HEK293 (cell line): ENCODE results near the gene ATP2A3.

Experiments used
- AEBP2 ChIP-seq: fragments of 450-650 bp; formaldehyde crosslinking; IDR thresholded peaks from 2 replicates; pipeline ENCODE4 v1.5.1; 2016; ENCODE audit warnings: missing biosample characterization, missing genetic modification characterization, borderline replicate concordance
- FEZF1 ChIP-seq: fragments of 450-650 bp; formaldehyde crosslinking; IDR thresholded peaks from 2 replicates; pipeline ENCODE4 v1.5.1; 2016; ENCODE audit warnings: missing biosample characterization, missing genetic modification characterization
- GFI1B ChIP-seq: fragments of 450-650 bp; formaldehyde crosslinking; IDR thresholded peaks from 2 replicates; pipeline ENCODE4 v1.5.1; 2016; ENCODE audit warnings: missing biosample characterization, missing genetic modification characterization
- HOXA7 ChIP-seq: sonication (generic); formaldehyde crosslinking; IDR thresholded peaks from 2 replicates; pipeline ENCODE4 v1.8.1; 2022; ENCODE audit warnings: missing genetic modification reagents, borderline replicate concordance
- MYNN ChIP-seq: fragments of 450-650 bp; formaldehyde crosslinking; IDR thresholded peaks from 2 replicates; pipeline ENCODE4 v1.5.1; 2016; ENCODE audit warnings: missing biosample characterization, missing genetic modification characterization, borderline replicate concordance
- MZF1 ChIP-seq: fragments of 450-650 bp; formaldehyde crosslinking; IDR thresholded peaks from 2 replicates; pipeline ENCODE4 v1.5.1; 2017; ENCODE audit warnings: missing biosample characterization, missing genetic modification characterization, borderline replicate concordance
- RBAK ChIP-seq: fragments of 450-650 bp; formaldehyde crosslinking; IDR thresholded peaks from 2 replicates; pipeline ENCODE4 v1.5.1; 2016; ENCODE audit warnings: missing biosample characterization, missing genetic modification characterization
- REST ChIP-seq: fragments of 450-650 bp; formaldehyde crosslinking; IDR thresholded peaks from 2 replicates; pipeline ENCODE4 v1.5.1; 2016; ENCODE audit warnings: missing biosample characterization, missing genetic modification characterization
- SCRT2 ChIP-seq: fragments of 450-650 bp; formaldehyde crosslinking; IDR thresholded peaks from 2 replicates; pipeline ENCODE4 v1.5.1; 2016; ENCODE audit warnings: missing biosample characterization, missing genetic modification characterization
- SP2 ChIP-seq: fragments of 450-650 bp; formaldehyde crosslinking; IDR thresholded peaks from 2 replicates; pipeline ENCODE4 v1.5.1; 2016; ENCODE audit warnings: missing biosample characterization, missing genetic modification characterization
- ZBTB1 ChIP-seq: fragments of 450-650 bp; formaldehyde crosslinking; IDR thresholded peaks from 2 replicates; pipeline ENCODE4 v1.5.1; 2016; ENCODE audit warnings: missing biosample characterization, missing genetic modification characterization
- ZBTB20 ChIP-seq: fragments of 450-650 bp; formaldehyde crosslinking; IDR thresholded peaks from 2 replicates; pipeline ENCODE4 v1.5.1; 2016; ENCODE audit warnings: missing biosample characterization, missing genetic modification characterization
- ZNF155 ChIP-seq: fragments of 450-650 bp; formaldehyde crosslinking; IDR thresholded peaks from 2 replicates; pipeline ENCODE4 v1.5.1; 2016; ENCODE audit warnings: missing biosample characterization, missing genetic modification characterization
- ZNF214 ChIP-seq: fragments of 450-650 bp; formaldehyde crosslinking; IDR thresholded peaks from 2 replicates; pipeline ENCODE4 v1.5.1; 2017; ENCODE audit warnings: missing biosample characterization, mild to moderate bottlenecking, missing genetic modification characterization, borderline replicate concordance
- ZNF23 ChIP-seq: fragments of 450-650 bp; formaldehyde crosslinking; IDR thresholded peaks from 2 replicates; pipeline ENCODE4 v1.5.1; 2016; ENCODE audit warnings: missing biosample characterization, missing genetic modification characterization, borderline replicate concordance
- ZNF37A ChIP-seq: fragments of 450-650 bp; IDR thresholded peaks from 2 replicates; pipeline ENCODE4 v1.5.1; 2018; ENCODE audit warnings: missing biosample characterization, missing genetic modification characterization
- ZNF48 ChIP-seq: fragments of 450-650 bp; formaldehyde crosslinking; IDR thresholded peaks from 2 replicates; pipeline ENCODE4 v1.5.1; 2016; ENCODE audit warnings: missing biosample characterization, missing genetic modification characterization
- ZNF501 ChIP-seq: fragments of 450-650 bp; formaldehyde crosslinking; IDR thresholded peaks from 2 replicates; pipeline ENCODE4 v1.5.1; 2016; ENCODE audit warnings: missing biosample characterization, missing genetic modification characterization
- ZNF561 ChIP-seq: fragments of 450-650 bp; IDR thresholded peaks from 2 replicates; pipeline ENCODE4 v1.5.1; 2018; ENCODE audit warnings: missing biosample characterization, missing genetic modification characterization, borderline replicate concordance
- ZNF600 ChIP-seq: fragments of 450-650 bp; formaldehyde crosslinking; IDR thresholded peaks from 2 replicates; pipeline ENCODE4 v1.5.1; 2016; ENCODE audit warnings: missing biosample characterization, missing genetic modification characterization
- ZNF623 ChIP-seq: fragments of 450-650 bp; formaldehyde crosslinking; IDR thresholded peaks from 2 replicates; pipeline ENCODE4 v1.5.1; 2016; ENCODE audit warnings: missing biosample characterization, missing genetic modification characterization
- ZNF629 ChIP-seq: fragments of 450-650 bp; formaldehyde crosslinking; IDR thresholded peaks from 2 replicates; pipeline ENCODE4 v1.5.1; 2017; ENCODE audit warnings: missing biosample characterization, missing genetic modification characterization
- ZNF664 ChIP-seq: fragments of 450-650 bp; formaldehyde crosslinking; IDR thresholded peaks from 2 replicates; pipeline ENCODE4 v1.5.1; 2016; ENCODE audit warnings: missing biosample characterization, missing genetic modification characterization
- ZNF792 ChIP-seq: fragments of 450-650 bp; formaldehyde crosslinking; IDR thresholded peaks from 2 replicates; pipeline ENCODE4 v1.5.1; 2016; ENCODE audit warnings: missing biosample characterization, missing genetic modification characterization
- TF ChIP-seq, protein P1 (sequence below): fragments of 450-650 bp; formaldehyde crosslinking; IDR thresholded peaks from 2 replicates; pipeline ENCODE4 v1.5.1; 2016; ENCODE audit warnings: missing biosample characterization, missing genetic modification characterization
- TF ChIP-seq, protein P2 (sequence below): fragments of 450-650 bp; formaldehyde crosslinking; IDR thresholded peaks from 2 replicates; pipeline ENCODE4 v1.5.1; 2016; ENCODE audit warnings: missing biosample characterization, missing genetic modification characterization
- TF ChIP-seq, protein P3 (sequence below): fragments of 450-650 bp; formaldehyde crosslinking; IDR thresholded peaks from 2 replicates; pipeline ENCODE4 v1.5.1; 2016; ENCODE audit warnings: missing biosample characterization, missing genetic modification characterization, borderline replicate concordance

Gene ATP2A3

DNA sequence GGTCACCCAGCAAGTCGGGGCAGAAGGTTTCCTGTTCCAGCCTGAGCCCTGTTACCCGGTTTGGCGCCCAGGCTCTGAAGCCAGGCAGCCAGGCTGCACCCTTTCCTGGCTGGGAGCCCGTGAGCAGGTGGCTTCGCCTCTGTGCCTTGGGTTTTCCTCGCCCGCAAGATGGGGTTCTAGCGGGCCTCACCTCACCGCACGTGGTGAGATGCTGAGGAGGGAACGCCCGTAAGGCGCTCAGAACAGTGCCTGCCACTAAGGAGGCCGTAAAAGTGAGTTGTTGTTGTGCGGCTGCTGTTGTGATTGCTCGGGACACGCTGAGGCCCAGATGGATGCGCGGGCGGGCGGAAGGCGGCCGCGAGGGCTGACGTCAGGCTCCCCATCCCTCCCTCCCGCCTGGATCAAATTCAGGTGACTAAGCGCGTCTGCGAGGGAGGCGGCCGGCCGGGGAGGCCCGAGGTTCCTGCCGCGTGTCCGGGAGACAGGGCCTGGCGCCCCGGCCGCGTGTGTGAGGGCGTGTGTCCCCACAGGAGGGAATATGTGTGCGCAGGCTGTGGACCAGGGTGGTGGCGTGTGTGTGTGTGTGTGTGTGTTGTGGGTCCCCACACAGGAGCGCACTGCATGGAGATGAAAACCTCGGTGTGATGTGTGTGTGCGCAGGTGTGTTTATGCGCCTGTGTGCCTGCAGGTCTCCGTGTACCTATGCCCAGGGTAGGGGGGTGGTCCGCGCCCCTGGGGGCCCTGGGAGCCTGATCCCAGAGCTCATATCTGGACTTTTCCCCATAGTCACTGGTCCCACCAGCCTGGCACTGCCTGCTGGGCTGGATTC lies 75.7 kb downstream of the ATP2A3 start (continued):
- TF ChIP-seq SCRT2 (peak; percentile 65), ZNF561 (tag by site-specific recombination) (peak; percentile 66; the same call in 1 of the 2 replicates), MZF1 (tag by site-specific recombination) (peak; percentile 65; the same call in 1 of the 2 replicates), ZNF501 (peak; percentile 89; the same call in 1 of the 2 replicates), ZBTB1 (tag by site-specific recombination) (no peak), ZNF37A (no peak), ZNF664 (tag by site-specific recombination) (no peak), SP2 (tag by site-specific recombination) (peak; percentile 86), RBAK (tag by site-specific recombination) (no peak), ZNF23 (tag by site-specific recombination) (no peak), GFI1B (tag by site-specific recombination) (peak; percentile 66; the same call in 1 of the 2 replicates), ZNF792 (tag by site-specific recombination) (no peak; the same call in 1 of the 2 replicates), ZNF600 (peak; percentile 99), FEZF1 (tag by site-specific recombination) (peak; percentile 47), ZNF155 (tag by site-specific recombination) (no peak), AEBP2 (no peak), REST (tag by site-specific recombination) (peak; percentile 17; the same call in 1 of the 2 replicates), ZNF214 (tag by site-specific recombination) (no peak), ZBTB20 (tag by site-specific recombination) (peak; percentile 94), HOXA7 (CRISPR knock-in tag) (no peak), ZNF623 (tag by site-specific recombination) (no peak), ZNF629 (peak; percentile 96), ZNF48 (tag by site-specific recombination) (no peak), MYNN (tag by site-specific recombination) (no peak)
- TF ChIP-seq, protein P1, sequence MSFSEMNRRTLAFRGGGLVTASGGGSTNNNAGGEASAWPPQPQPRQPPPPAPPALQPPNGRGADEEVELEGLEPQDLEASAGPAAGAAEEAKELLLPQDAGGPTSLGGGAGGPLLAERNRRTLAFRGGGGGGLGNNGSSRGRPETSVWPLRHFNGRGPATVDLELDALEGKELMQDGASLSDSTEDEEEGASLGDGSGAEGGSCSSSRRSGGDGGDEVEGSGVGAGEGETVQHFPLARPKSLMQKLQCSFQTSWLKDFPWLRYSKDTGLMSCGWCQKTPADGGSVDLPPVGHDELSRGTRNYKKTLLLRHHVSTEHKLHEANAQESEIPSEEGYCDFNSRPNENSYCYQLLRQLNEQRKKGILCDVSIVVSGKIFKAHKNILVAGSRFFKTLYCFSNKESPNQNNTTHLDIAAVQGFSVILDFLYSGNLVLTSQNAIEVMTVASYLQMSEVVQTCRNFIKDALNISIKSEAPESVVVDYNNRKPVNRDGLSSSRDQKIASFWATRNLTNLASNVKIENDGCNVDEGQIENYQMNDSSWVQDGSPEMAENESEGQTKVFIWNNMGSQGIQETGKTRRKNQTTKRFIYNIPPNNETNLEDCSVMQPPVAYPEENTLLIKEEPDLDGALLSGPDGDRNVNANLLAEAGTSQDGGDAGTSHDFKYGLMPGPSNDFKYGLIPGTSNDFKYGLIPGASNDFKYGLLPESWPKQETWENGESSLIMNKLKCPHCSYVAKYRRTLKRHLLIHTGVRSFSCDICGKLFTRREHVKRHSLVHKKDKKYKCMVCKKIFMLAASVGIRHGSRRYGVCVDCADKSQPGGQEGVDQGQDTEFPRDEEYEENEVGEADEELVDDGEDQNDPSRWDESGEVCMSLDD (tag by site-specific recombination): peak; percentile 76; the same call in 1 of the 2 replicates
- TF ChIP-seq, protein P2, sequence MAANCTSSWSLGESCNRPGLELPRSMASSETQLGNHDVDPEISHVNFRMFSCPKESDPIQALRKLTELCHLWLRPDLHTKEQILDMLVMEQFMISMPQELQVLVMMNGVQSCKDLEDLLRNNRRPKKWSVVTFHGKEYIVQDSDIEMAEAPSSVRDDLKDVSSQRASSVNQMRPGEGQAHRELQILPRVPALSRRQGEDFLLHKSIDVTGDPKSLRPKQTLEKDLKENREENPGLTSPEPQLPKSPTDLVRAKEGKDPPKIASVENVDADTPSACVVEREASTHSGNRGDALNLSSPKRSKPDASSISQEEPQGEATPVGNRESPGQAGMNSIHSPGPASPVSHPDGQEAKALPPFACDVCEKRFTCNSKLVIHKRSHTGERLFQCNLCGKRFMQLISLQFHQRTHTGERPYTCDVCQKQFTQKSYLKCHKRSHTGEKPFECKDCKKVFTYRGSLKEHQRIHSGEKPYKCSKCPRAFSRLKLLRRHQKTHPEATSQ (tag by site-specific recombination): peak; percentile 64; the same call in 1 of the 2 replicates
- TF ChIP-seq, protein P3, sequence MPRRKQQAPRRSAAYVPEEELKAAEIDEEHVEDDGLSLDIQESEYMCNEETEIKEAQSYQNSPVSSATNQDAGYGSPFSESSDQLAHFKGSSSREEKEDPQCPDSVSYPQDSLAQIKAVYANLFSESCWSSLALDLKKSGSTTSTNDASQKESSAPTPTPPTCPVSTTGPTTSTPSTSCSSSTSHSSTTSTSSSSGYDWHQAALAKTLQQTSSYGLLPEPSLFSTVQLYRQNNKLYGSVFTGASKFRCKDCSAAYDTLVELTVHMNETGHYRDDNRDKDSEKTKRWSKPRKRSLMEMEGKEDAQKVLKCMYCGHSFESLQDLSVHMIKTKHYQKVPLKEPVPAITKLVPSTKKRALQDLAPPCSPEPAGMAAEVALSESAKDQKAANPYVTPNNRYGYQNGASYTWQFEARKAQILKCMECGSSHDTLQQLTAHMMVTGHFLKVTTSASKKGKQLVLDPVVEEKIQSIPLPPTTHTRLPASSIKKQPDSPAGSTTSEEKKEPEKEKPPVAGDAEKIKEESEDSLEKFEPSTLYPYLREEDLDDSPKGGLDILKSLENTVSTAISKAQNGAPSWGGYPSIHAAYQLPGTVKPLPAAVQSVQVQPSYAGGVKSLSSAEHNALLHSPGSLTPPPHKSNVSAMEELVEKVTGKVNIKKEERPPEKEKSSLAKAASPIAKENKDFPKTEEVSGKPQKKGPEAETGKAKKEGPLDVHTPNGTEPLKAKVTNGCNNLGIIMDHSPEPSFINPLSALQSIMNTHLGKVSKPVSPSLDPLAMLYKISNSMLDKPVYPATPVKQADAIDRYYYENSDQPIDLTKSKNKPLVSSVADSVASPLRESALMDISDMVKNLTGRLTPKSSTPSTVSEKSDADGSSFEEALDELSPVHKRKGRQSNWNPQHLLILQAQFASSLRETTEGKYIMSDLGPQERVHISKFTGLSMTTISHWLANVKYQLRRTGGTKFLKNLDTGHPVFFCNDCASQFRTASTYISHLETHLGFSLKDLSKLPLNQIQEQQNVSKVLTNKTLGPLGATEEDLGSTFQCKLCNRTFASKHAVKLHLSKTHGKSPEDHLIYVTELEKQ (tag by site-specific recombination): peak; percentile 73
